Mammary epithelial cell (primary cell): ENCODE results near the gene CAGE1.

Experiments
- EZH2 ChIP-seq: IDR thresholded peaks from 2 replicates; pipeline ENCODE4 v1.6.1; 2012; ENCODE audit warnings: low read length, inconsistent platforms, borderline replicate concordance
- TF ChIP-seq, protein P1 (sequence below), 2 donors: IDR thresholded peaks in 1 of 2; conservative IDR thresholded peaks in 1 of 2; 2 replicates each; pipeline ENCODE4 v1.5.1; 2011 to 2012; ENCODE audit warnings: inconsistent platforms in 2 of 2, low read length in 2 of 2, mild to moderate bottlenecking in 2 of 2, control low read depth in 1 of 2, low read depth in 1 of 2; ENCODE audit not compliant: insufficient read depth in 1 of 2; ENCODE audit errors: extremely low read depth in 1 of 2

DNA sequence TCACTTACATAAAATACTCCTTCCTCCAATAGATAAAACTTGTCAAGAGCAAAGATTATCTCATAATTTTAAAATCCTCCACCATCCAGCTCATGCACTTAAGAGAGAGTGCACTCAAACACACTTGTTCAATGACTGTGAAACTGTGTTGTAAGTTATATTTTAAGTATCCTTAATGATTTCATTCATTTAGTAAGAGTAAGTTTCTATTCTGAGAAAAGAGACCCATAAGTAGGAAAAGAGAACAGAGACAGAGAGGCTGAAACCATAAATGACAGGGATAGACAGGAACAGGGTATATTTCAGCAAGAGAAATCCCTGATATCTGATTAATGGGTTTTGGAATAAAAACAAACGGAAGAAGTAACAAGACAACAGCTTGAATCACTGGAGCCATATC is 84.7 kb downstream of the CAGE1 start:
- TF ChIP-seq, protein P1, sequence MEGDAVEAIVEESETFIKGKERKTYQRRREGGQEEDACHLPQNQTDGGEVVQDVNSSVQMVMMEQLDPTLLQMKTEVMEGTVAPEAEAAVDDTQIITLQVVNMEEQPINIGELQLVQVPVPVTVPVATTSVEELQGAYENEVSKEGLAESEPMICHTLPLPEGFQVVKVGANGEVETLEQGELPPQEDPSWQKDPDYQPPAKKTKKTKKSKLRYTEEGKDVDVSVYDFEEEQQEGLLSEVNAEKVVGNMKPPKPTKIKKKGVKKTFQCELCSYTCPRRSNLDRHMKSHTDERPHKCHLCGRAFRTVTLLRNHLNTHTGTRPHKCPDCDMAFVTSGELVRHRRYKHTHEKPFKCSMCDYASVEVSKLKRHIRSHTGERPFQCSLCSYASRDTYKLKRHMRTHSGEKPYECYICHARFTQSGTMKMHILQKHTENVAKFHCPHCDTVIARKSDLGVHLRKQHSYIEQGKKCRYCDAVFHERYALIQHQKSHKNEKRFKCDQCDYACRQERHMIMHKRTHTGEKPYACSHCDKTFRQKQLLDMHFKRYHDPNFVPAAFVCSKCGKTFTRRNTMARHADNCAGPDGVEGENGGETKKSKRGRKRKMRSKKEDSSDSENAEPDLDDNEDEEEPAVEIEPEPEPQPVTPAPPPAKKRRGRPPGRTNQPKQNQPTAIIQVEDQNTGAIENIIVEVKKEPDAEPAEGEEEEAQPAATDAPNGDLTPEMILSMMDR (conservative IDR thresholded peaks at IDR 0.05 in 1 of 2, IDR thresholded peaks at IDR 0.05 in 1 of 2; ENCODE audit: extremely low read depth in 1 of 2, insufficient read depth in 1 of 2, low read depth in 1 of 2, low read length in 2 of 2) = no peak
- no peak for TF ChIP-seq EZH2
